GM19043 (cell line): ENCODE data around the gene PITPNM2.

Experiments used
- ATAC-seq: cut with Tn5 transposase; IDR thresholded peaks from one replicate; pipeline ENCODE4 v1.9.1; 2021; ENCODE audit warnings: low read depth; ENCODE audit not compliant: unreplicated experiment

The PITPNM2 gene

GRCh38 chr12:123150744-123151456 is at the start of gene PITPNM2:
Gene PITPNM2 (minus strand): TSS chr12:123151090. CDS start chr12:123034590, 116,500 bp downstream.
- peak; percentile 68 for ATAC-seq

- no peak for ATAC-seq
Observed at GRCh38 chr12:123200414-123200813, 49.5 kb upstream of the PITPNM2 start.

DNA sequence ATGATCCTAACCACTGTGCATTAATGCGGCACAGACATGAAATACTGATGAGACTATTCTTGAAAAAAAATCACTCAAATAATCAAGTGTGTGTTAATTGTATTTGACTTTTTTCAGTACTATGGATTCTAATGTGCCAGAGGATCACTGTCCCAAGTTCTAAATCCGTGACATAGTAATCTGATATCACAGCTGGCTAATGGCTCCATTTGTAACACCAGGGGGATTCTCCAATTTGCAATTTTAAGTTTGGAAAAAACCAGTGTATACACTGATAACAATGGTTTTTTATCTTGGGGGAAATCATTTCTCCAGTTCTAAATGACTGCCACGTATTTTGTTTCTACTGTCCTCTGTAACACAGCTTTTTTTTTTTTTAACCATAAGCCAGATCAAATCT is 49.0 kb upstream of the PITPNM2 start:
- no peak for ATAC-seq

DNA sequence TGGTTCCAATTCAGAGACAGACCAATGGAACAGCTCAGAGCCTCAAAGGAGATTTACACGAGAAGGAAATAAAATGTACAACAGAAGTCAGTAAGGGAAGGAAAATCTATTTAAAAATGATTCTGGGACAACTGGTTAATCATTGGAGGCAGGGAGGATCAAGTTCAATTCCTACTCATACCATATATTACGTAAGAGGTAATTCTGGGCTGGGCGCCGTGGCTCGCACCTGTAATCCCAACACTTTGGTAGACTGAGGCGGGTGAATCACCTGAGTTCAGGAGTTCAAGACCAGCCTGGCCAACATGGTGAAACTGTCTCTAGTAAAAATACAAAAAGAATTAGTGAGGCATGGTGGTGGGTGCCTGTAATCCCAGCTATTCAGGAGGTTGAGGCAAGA is 36.7 kb upstream of the PITPNM2 start:
- ATAC-seq = no peak

GRCh38 chr12:123180171-123180570 is 29.3 kb upstream of the PITPNM2 start:
- no peak for ATAC-seq

DNA sequence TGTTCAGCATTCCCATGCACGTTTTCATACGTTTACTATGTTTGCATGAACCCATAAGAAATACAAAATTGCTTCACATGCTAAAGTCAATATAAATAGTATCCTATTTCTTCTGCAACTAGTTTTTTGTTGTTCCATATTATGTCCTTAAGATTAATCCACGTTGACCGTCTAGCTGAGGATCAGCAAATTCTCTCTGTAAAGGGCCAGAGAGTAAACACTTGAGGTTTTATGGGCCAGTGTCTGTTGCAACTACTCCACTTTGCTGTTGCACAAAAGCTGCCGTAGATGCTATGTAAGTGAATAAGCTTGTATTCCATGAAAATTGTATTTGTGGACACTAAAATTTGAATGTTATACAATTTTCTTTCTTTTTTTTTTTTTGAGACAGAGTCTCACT is 21.1 kb upstream of the PITPNM2 start:
- ATAC-seq = no peak

GRCh38 chr12:123167329-123167728 is 16.4 kb upstream of the PITPNM2 start:
- ATAC-seq = no peak

DNA sequence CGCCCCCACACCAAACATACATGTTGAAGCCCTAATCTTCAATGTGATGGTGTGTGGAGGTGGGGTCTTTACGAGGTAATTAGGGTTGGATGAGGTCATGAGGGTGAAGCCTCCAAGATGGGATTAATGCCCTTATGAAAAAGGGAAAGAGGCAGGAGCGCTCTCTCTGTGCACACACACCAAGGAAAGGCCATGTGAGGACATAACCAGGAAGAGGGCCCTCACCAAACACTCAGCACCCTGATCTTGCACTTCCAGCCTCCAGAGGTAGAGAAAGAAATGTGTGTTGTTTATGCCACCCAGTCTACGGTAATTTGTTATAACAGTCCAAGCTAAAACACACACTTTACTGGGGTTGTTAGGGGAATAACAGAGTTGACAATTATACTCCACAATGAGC is 14.6 kb upstream of the PITPNM2 start:
- no peak for ATAC-seq

- ATAC-seq = no peak
Observed at GRCh38 chr12:123164710-123165261, 13.9 kb upstream of the PITPNM2 start.

DNA sequence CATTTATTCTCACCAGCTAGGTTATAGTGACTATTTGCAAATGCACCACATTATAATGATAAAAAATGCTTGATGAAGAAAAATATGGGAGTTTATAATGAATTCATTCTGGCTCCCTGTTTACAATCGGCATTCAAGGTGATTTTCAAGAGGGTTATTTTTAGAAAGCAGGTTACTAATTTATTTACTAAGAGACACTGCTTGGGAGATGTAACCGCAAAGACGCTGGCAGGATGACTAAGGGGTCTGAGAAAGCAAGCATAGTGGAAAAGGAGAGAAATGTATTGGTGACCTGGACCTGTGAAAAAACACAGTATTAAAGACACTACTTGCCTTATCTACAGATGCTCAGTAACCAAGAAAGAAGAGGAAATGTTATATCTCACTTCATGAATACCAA is 13.3 kb upstream of the PITPNM2 start:
- no peak for ATAC-seq

DNA sequence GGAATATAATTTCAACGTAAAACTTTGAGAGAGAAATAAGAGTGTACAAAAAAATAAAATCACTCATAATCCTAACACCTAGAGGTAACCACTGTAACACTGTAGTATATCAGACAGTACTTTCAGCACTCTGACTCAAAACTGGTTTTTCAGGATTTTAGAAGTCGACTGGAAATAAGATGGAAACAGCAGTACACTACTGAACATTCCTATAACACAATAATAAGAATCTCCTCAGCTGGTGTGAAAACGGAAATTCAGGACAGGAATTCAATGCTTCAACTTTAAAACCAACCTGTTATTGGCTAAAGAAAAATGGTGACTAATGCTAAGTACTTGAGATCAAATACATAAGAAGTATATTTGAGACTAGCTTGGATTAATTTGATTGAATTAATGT is 12.3 kb upstream of the PITPNM2 start:
- ATAC-seq = no peak

- ATAC-seq = no peak
Observed at GRCh38 chr12:123160801-123161487, 10.1 kb upstream of the PITPNM2 start.

DNA sequence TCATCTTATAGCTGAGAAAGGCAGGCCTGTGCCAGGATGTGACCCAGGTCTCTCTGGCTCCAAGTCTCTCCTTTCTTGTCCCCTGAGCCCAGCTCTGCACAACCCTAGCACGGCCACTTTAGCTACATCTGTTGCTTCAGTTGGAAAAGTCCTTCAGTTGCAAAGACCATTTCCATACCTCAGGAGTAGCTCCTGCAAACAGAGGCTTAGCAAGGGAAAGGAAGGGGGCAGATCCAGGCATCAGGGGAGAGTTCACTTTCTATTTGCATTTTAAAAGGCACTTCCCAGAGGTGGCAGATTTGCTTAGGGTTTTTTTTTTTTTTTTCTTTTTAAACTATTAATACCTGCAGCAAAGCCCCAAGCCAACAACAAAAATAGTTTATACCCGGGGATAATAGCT is 3.0 kb upstream of the PITPNM2 start:
- ATAC-seq = no peak

- no peak for ATAC-seq
Observed at GRCh38 chr12:123152833-123153232, 1.9 kb upstream of the PITPNM2 start.

- no peak for ATAC-seq
Observed at GRCh38 chr12:123151457-123152454, 866 bp upstream of the PITPNM2 start.

GRCh38 chr12:123150275-123150743 is 581 bp downstream of the PITPNM2 start:
- ATAC-seq = no peak

DNA sequence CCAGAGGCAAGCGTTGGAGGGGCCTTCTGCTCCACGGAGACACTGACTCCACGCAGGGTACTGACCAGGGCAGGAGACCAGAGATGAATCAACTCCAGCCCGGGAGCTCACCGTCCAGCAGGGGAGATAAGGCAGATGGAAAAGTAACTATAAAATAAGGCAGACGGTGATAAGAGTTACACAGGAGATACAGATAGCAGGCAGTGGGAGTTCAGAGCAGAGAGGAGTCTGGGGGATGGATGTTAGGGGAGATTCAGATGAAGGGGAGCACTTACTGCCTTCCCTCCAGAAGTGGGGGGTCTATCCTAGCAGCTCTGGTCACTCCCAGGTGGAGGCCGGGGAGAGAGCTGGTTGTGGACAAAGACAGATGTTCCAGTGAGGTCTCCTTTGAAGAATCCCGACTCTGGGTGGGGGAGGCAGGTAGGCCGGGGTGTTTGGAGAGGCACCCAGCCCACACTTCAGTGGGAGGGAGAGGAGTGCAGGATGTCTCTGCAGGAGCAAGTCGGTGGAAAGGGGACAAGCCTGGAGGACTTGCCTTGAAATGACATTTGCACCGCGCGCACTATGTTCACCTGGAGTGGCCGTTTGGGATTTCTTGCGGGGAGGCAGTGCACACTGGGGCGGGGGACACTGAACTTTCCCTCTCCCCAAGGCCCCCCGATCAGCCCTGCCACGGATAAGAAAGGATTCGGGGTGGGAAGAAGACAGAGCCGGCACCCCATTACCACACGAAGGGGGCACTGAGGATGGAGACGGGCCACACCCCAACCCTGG is 1.2 kb downstream of the PITPNM2 start:
- ATAC-seq = no peak

- ATAC-seq = no peak
Observed at GRCh38 chr12:123149088-123149487, 1.8 kb downstream of the PITPNM2 start.

- ATAC-seq = no peak
Observed at GRCh38 chr12:123148655-123149054, 2.2 kb downstream of the PITPNM2 start.

DNA sequence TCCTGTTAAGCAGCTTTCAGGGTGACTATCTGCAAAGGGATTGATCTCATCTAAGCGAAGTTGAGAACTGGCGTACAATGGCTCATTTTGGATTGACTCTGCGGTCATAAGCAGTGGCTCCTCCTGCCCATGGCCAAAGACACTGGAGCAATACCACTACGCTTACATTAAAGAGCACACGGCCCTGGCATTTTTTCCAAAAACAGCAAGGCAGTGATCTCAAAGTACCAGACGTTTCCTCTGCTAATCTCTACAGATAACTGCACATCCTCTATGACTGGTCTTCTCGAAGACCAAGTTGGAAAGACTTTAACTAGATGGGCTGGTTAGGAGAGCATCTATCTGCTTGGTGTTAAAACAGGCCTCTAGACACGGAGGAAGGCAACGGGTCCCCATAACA is 2.7 kb downstream of the PITPNM2 start:
- no peak for ATAC-seq
